NCI-H1092 treated with DMSO at 0.1 percent for 48 hours (cell line): ENCODE results near the gene TPH2.
A peak's percentile ranks its signal among the peaks of the same experiment; 100 is the strongest.

Experiments
- DNase-seq: peaks from one replicate; lab custom pipeline; 2025; lab: John Stamatoyannopoulos, UW

The TPH2 gene

DNA sequence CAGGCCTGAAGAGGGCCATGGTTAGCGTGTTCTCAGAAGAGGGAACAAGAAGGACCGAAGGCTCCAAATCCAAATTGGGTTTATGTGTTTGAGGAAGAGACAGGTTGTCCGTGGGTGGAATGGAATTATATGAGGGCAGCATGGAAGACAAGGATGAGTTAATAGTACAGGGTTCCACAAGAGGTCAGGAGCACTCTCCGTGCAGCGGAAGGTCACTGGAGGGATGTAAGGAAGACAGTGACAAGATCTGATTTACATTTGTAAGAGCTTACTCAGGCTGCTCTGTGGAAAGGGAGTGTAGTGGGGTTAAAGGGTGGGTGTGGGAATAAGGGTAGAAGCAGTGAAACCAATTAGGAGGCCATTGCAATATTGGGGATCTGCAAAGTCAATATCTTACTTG lies 97.0 kb downstream of the TPH2 start:
- DNase-seq, result no peak

DNA sequence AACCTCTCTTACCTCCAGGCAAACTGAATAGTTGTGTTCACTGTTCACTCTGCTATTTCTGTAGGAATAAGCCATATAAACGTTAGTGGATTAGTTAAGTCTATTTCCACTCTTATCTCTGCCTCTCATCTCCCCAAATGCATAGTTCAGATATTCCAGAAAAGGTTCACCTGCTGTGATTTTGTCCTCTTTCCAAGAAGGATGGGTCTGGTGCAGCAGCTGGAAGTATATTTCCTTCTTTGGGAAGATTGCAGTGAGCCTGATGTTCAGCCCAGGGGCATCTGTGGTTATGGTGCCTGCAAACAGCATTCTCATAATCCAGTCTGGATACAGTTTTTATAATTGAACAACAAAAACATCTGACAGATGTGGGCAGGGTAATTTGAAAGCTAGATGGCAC lies 97.7 kb downstream of the TPH2 start:
- no peak for DNase-seq

DNA sequence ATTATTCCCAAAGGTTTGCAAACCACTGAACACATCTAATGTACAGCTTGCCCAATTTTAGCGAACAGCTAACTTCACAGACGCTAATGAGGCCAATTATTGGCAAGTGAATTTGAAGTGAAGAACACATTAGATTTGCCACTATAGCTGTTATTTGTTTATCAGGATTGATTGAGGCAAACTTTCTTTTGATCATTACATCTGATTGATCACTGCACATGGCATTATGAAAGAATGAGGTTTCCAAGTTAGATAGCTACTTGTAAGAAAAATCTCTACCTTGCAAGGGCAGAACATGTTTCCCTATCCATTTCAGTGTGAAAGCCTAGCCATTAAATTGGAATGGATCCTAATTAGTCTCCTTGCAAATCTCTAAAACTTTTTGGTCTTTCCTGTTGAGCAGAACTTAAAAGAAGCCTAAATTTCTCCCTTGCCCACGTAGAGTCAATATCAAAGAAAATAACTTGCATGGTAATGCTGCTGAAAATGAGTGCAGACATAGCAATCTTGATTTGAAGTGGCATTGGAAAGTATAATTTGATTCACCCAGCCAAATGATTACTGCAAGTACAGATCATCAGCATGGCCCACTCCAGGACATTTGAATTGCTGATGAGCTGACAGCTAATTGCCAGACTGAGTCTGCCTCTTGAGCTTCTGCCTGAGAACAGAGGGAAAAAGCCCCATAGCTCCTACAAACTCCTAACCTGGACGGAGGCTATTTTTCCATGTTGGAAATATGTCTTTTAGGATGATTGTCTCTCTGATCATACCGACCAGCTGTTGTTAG lies 98.6 kb downstream of the TPH2 start:
- DNase-seq, result no peak

DNA sequence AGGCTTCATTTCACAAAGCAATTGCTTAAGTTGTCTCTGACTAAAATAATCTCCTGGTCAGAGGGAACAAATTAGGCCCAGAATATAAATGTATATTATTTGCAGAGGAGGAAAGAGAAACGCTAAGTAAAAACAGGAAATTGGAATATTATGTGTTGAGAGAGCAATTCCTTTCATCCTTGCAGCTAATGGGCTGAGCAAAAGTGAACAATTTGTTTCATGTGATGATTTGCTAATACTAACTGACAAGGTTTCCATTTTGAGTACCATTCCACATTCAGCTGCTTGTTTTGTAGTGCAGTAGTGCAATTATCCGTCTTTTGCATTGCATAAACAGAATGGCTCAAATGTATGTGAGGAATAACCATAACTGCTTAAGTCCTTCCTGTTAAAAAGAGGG lies 103.2 kb downstream of the TPH2 start:
- no peak for DNase-seq

DNA sequence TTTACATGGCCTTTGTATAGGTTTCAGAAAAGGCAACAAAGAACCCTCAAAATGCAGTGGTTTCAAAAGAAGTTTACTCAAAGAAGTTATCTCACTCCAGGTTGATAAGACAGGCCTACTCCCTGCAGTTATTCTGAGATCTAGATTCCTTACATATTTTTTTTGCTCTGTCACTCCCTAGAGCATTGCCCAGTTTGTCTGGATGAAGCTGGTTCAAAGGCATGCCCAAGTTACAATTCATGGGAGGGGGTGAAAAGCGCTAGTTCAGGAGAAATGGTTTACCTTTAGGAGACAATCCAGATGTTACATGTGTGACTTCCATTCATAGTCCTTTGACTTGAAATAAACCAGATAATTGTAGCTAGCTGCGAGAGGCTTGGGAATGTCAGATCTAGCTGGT lies 115.0 kb downstream of the TPH2 start:
- DNase-seq, result no peak

DNA sequence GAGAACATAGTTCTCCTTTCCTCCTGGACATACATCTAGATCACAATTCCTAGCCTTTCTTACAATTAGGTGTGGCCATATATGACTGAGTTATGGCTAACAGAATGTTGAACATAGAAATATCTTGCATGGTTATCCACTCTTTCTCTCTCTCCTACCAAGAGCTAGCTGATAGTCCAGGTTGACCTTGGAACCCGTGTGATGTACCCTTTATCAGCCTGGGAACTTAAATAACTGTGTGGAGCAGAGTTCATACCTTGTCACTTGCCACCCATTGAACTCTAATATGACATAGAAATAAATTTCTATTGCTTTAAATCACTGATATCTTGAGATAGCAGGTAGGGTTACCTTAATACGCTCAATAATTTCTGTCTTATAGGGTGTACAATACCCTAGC lies 115.9 kb downstream of the TPH2 start:
- no peak for DNase-seq

DNA sequence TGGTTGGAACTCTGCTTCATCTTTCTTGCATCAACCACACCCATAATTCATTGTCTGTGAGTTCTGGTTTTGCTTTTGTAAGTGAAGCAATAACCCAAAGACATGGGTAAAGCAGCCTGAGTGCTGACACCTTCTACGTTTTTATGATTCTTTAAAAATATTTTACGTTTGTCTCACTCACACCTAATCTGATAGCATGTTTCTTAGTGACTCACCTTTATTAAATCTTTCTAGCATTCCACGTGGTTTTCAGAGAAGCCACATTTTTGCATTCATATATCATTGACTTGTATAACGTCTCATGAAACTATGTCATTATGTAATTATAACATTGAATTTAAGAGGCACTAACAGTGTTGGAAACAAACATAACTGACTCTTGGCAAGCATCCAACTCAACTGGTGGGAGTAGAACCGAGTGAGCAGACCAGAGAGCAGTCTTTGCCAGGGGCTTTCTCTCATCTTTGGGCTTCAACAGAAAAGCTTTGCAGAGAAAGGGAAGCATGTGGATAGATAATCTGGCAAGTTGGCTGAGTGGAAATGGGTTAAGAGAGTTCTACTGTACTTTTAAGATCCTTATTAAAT lies 118.8 kb downstream of the TPH2 start:
- peak; percentile 51 for DNase-seq

DNA sequence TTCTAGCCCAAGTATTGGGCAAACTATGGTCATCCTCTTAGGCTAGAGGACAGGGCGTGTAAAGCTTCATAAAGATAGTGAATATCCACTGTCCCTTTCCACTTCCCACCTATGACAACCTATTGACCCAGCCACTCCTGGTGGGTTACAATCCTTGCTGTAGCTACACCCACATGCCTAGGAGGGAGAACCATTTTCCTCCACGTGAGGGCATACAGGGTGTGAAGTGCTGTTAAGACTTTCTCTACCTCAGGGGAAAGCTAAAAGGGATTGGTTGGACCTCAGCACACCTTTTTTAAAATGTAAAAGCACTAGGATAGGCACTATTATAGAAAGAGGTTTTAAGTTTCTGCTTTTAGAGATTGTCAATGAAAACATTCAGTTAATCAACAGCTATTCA lies 124.4 kb downstream of the TPH2 start:
- DNase-seq, result no peak

DNA sequence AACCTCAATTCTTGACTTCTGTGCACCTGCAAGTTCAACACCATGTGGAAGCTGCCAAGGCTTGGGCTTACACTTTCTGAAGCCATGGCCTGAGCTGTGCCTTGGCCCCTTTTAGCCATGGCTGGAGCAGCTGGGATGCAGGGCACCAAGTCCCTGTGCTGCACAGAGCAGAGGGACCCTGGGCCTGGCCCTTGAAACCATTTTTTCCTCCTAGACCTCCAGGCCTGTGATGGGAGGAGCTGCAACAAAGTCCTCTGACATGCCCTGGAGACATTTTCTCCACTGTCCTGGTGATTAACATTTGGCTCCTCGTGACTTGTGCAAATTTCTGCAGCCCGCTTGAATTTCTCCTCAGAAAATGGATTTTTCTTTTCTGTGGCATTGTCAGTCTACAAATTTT lies 132.4 kb downstream of the TPH2 start:
- DNase-seq, result no peak

DNA sequence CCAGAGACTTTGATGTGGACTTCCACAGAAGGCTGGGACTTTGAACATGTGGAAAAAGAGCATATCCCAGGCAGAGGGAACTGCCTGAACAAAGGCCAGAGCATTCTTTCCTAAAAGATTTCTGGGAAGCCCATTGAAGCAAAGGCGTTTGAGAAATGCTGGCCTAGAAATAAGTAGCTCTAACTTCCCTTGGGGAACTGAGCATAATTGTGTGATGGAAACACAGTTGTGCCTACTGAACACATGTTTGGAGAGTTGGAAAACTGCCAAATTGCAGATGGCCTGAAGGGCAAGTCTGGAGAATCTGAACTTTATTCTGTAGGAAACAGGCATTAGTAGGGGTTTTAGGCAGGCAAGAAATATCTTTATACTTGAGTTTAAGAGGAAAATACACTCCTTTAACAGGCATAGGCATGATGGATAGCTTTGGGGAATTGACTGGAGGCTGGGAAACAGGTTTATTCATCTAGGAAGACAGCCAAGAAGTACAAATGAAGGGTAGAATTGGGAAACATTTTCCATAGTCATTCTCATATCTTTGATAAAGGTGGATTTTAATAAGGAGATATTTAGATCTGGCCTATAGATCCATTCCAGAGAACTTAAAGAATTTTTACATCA lies 134.1 kb downstream of the TPH2 start:
- no peak for DNase-seq

DNA sequence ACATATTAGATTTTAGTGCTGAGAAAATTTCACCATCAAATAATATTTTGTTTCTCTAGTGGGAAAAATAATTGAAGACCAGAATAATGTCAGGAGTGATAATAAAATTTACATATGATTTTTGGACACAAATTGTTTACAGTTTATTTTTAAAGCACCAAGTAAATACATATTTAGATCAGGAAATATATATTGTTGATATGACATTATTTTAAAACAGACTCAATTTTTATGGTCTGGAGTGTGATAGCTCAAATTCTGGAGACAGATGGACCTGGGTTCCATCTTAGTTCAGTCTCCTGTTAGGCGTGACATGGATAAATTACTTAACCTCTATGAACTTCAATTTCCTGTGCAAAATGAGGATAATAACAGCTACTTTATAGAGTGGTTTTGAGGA lies 135.4 kb downstream of the TPH2 start:
- DNase-seq, result no peak

DNA sequence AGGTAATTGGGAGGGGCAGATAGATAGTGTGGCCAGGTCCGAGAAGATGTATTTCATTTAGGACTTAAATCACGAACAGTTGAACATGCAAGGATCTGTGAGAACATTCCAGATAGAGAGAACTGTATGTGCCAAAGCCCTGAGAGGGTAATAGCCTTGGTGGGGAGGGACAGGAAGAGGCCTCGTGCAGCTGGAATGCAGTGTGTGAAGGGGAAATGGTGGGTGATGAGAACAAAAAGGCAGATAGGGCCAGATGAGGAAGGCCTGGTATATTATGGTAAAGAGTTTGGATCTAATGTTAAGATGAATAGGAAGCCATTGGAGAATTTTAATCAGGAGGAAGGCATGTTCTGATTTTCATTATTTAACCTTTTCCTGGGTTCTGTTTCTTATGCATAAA lies 136.3 kb downstream of the TPH2 start:
- DNase-seq, result no peak

DNA sequence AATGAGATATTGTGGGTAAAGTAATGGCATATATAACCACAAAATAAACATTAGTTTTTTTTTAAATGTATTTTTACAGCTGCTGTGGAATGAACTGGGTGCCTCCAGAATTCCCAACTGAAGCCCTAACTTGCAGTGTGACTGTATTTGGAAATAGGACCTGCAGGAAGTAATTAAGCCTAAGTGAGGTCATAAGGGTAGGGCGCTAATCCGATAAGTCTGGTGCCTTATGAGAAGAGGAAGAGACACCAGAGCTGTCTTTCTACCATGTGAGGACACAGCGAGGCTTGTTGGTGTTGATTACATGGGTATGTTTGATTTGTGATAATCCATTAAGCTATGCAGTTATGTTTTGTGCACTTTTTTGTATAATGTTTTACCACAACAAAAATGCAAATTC lies 136.8 kb downstream of the TPH2 start:
- DNase-seq, result no peak

DNA sequence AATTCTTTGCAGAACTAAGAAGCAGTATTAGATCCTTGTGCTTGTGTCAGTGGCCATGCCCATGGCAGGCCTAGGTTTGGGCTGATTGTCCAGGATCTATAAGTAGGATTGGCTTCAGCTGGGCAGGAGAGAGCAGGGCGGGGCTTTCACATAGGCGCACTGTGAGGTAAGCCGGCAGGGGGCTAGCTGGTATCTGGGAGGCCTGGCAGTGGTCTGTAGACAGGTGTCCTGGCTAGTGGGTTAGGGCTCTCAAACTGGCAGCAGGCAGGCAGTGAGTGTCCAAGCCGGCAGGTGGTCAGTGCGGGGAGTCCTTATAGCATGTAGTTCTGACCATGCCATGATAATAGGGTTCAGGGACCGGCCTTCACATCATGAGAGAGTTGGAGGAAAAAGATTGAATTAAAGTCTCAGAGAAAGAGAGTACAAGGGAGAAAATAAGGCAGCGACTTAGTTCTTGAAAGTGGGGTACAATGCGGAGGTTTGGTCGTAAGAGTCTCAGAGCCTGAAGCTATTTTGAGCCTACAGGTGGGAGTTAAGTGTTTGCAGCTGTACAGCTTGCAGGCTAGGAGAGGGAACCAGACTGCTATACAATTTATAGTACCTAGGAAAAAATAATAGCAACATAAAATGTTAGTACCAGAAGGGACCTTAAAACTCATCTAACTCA lies 137.4 kb downstream of the TPH2 start:
- DNase-seq, result peak; percentile 19

DNA sequence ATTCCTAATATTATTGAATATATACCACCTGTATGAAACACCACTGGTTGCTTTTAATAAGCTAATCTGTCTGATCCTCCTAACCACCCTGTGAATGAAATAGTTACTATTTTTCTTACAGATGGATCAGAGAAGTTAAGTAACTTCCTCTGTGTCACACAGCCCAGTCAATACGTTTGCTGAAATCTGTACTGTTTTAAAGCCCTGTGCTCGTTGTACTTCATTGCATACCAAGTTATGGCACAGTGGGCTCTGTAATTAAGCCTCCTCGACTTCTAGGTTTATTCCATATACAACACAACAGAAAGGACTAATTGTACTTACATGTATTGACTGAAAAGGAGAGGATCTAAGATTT lies 137.9 kb downstream of the TPH2 start:
- DNase-seq, result no peak

DNA sequence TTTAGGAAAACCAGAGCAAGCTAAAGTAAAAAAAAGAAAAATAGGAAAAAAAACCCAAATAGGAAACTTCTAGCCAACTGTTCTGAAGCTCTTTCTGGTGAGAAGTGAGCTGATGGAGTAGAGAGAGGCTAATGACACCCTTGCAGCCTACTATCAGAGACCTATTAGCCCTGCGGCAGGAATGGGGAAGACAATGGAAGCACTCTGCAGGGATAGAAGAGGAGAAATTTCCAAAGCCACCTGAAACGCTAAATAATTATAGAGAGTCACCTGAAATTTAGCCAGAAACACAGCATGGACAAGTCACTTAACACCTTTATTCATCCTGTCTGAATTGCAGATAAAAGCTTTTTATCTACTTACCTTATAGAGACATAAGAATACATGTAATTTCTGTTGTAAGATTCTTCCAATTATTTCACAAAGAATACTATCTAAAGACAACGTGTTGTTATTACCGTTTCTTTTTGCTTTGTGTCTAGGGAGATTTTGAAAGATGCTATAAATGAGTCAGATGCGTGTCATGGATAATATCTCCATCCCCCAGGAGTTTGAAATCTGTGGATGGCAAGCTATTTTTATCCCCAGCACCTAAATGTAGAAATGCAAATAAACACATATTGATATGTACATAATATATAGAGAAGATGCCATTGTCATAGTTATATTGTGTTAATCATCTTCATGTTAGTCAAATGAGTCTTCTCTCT lies 138.6 kb downstream of the TPH2 start:
- peak; percentile 52 for DNase-seq

DNA sequence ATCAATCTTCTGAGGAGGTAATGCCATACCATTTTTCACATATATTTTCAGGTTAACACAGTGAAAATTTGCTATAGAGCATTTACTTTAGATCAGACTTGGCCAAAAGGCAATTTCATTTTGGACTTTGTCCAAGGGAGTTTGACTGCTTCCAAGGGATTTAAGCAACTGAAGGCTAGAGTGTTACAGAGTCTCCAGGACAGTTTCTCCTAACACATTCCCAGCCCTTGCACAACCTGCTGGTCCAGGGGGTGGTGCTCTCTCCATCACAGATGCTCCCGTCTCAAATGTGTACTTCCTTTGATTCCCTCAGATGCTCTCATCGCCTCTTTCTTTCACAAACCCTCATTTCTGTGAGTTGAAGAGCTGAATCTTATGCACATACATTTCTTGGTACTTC lies 143.1 kb downstream of the TPH2 start:
- peak; percentile 26 for DNase-seq
